WERI-Rb-1 (cell line): ENCODE results near the gene SBNO1.
"Not testable (repeated sequence)": the region's sequence is repeated elsewhere in the genome, so short reads cannot be mapped to it uniquely, and the experiment has no call there.

Experiments
- DNase-seq: peaks from one replicate; pipeline ENCODE4 v3.0.0-alpha.2; 2020
- H3K27ac ChIP-seq: fragments of 250-450 bp; sonication (Bioruptor Pico); 2 replicates; pipeline ENCODE4 v1.5.1; 2020; ENCODE audit warnings: mild to moderate bottlenecking, moderate library complexity
- H3K27me3 ChIP-seq: fragments of 250-450 bp; sonication (Bioruptor Pico); 2 replicates; pipeline ENCODE4 v1.5.1; 2021; ENCODE audit warnings: mild to moderate bottlenecking, low read depth, moderate library complexity; ENCODE audit not compliant: insufficient read depth, severe bottlenecking
- H3K36me3 ChIP-seq: fragments of 250-450 bp; sonication (Bioruptor Pico); 2 replicates; pipeline ENCODE4 v1.5.1; 2020; ENCODE audit warnings: mild to moderate bottlenecking, moderate library complexity
- H3K4me3 ChIP-seq: 2 replicates; pipeline ENCODE4 v1.5.1; 2011; ENCODE audit warnings: low read depth, mild to moderate bottlenecking, control low read depth, low read length
- H3K9me3 ChIP-seq: fragments of 250-450 bp; sonication (Bioruptor Pico); 2 replicates; pipeline ENCODE4 v1.5.1; 2021; ENCODE audit warnings: mild to moderate bottlenecking, moderate library complexity; ENCODE audit not compliant: severe bottlenecking
- TF ChIP-seq, protein P1 (sequence below): IDR thresholded peaks from 2 replicates; pipeline ENCODE4 v1.5.1; 2011; ENCODE audit warnings: low read depth, mild to moderate bottlenecking, control low read depth, inconsistent platforms, low read length

The SBNO1 gene

DNA sequence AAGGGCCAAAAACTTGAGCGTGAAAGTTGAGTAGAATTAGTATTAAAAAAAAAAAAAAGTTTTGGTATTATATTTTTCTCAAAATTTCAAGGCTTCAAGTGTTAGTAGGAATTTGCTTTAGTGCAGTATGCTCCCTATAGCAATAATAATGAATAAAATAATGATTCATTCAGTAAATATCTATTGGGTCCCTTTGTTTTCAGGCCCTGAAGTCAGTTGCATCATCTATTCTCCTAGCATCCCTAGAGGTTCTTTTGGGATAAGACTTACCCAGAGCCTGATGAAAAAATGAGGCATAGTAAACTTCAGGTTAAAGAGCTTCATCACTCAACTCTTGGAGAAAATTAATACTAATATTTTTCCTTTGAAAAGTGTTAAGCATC lies 20.3 kb upstream of the SBNO1 start:
- TF ChIP-seq, protein P1, sequence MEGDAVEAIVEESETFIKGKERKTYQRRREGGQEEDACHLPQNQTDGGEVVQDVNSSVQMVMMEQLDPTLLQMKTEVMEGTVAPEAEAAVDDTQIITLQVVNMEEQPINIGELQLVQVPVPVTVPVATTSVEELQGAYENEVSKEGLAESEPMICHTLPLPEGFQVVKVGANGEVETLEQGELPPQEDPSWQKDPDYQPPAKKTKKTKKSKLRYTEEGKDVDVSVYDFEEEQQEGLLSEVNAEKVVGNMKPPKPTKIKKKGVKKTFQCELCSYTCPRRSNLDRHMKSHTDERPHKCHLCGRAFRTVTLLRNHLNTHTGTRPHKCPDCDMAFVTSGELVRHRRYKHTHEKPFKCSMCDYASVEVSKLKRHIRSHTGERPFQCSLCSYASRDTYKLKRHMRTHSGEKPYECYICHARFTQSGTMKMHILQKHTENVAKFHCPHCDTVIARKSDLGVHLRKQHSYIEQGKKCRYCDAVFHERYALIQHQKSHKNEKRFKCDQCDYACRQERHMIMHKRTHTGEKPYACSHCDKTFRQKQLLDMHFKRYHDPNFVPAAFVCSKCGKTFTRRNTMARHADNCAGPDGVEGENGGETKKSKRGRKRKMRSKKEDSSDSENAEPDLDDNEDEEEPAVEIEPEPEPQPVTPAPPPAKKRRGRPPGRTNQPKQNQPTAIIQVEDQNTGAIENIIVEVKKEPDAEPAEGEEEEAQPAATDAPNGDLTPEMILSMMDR = no peak
- Histone ChIP-seq H3K4me3 (peak overlapping the region; percentile 74), H3K9me3 (no peaks in the 10 kb centered on the region), H3K36me3 (no peaks in the 10 kb centered on the region), H3K27me3 (no peaks in the 10 kb centered on the region), H3K27ac (peak overlapping the region; percentile 80; the same call in 1 of the 2 replicates)
- no peak for DNase-seq

DNA sequence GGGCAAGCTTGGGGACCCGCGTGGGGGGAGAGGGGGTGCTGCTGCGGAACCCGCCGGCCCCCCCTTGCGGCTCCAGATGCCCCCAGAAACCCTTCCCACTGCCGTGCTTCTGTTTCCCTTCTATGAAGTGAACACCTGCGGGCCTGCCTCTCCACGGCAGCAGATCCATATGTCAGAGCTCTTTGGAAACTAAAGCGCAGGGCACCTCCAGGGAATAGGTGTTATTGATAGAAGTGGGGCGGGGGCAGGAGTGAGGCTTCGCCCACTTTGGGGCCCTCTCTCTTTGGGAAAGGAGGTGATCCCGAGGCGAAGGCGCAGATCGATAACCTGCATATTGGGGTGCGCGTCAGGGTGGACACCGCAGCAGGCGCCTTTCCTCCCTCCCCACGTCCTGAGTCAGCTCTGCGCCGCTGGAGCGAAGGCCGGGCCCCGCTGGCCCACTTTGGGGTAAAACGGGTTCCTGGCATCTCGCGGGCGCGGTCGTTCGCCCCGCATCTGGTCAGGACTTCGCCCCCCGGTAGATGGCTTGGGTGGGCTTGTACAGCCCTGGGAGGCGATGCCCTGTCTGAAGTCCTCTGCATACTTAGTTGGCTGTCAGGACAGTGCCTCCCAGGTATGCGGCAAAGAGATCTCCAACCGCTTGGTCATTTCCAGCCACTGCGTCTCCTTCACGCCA lies 19.8 kb upstream of the SBNO1 start:
- no peaks in the 10 kb centered on the region for H3K36me3 ChIP-seq
- H3K4me3 ChIP-seq = peak overlapping the region; percentile 74
- TF ChIP-seq, protein P1 = no peak
- no peak for DNase-seq
- H3K9me3 ChIP-seq = no peaks in the 10 kb centered on the region
- no peaks in the 10 kb centered on the region for H3K27me3 ChIP-seq
- H3K27ac ChIP-seq = peak overlapping the region; percentile 80

DNA sequence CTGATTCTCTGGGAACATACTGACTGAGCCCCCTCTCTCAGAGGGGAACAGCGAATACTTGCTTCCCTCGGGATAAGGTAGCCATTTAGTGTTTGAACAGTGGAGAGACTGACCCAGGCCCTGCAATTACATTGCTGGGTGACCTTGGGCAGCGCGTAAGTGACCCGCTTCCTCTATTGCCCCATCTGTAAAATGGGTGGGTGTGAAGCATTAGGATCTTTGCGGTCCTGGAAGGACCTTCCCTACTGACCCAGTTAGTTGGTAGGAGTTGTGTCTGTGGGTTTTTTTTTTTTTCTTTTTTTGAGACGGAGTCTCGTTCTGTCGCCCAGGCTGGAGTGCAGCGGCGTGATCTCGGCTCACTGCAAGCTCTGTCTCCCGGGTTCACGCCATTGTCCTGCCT lies 18.0 kb upstream of the SBNO1 start:
- no peaks in the 10 kb centered on the region for H3K27me3 ChIP-seq
- H3K4me3 ChIP-seq = no peak overlapping the region
- no peaks in the 10 kb centered on the region for H3K9me3 ChIP-seq
- no peak overlapping the region for H3K27ac ChIP-seq
- H3K36me3 ChIP-seq = no peaks in the 10 kb centered on the region
- DNase-seq = no peak
- TF ChIP-seq, protein P1 = no peak

DNA sequence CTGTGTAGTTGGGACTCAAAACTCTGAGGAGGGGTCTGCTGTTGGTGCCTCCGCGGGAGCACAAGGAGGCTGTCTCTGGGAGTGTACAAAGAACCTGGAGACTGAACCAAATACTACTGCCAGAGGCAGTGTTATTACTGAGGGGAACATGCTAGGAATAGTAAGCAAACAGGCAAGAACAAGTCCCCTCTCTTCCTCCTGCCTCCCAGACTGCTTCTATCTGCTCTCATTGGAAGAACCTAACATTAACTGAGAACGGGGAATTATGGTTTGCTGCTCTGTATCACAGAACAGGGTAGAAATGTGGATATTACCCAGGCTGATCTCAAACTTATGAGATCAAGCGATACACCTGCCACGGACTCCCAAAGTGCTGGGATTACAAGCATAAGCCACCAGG lies 14.7 kb upstream of the SBNO1 start:
- DNase-seq = no peak
- Histone ChIP-seq H3K9me3 (no peaks in the 10 kb centered on the region), H3K27ac (no peak overlapping the region), H3K36me3 (no peaks in the 10 kb centered on the region), H3K27me3 (no peaks in the 10 kb centered on the region), H3K4me3 (no peak overlapping the region)
- TF ChIP-seq, protein P1 = no peak

DNA sequence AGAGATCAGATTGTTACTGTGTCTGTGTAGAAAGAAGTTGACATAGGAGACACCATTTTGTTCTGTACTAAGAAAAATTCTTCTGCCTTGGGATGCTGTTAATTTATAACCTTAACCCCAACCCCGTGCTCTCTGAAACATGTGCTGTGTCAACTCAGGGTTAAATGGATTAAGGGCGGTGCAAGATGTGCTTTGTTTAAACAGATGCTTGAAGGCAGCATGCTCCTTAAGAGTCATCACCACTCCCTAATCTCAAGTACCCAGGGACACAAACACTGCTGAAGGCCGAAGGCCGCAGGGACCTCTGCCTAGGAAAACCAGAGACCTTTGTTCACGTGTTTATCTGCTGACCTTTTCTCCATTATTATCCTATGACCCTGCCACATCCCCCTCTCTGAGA lies 7.8 kb upstream of the SBNO1 start:
- not testable (repeated sequence) for H3K4me3 ChIP-seq, H3K9me3 ChIP-seq, DNase-seq, H3K27me3 ChIP-seq, H3K36me3 ChIP-seq
- peak overlapping the region; percentile 3; the same call in 1 of the 2 replicates for H3K27ac ChIP-seq

DNA sequence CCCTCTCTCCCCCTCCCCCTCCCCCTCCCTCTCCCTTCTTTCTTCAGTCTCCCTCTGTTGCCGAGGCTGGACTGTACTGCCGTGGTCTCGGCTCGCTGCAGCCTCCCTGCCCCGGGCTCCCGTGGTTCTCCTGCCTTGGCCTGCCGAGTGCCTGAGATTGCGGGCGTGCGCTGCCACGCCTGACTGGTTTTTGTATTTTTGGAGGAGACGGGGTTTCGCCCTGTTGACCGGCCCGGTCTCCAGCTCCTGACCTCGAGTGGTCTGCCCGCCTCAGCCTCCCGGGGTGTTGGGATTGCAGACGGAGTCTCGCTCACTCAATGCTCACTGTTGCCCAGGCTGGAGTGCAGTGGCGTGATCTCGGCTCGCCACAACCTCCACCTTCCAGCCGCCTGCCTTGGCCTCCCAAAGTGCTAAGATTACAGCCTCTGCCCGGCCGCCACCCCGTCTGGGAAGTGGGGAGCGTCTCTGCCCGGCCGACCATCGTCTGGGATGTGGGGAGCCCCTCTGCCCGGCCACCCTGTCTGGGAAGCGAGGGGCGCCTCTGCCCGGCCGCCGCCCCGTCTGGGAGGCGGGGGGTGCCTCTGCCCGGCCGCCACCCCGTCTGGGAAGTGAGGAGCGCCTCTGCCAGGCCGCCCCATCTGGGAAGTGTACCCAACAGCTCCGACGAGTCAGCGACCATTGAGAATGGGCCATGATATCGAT lies 7.2 kb upstream of the SBNO1 start:
- DNase-seq, H3K9me3 ChIP-seq, H3K4me3 ChIP-seq, H3K27ac ChIP-seq, H3K27me3 ChIP-seq, H3K36me3 ChIP-seq: not testable (repeated sequence)

DNA sequence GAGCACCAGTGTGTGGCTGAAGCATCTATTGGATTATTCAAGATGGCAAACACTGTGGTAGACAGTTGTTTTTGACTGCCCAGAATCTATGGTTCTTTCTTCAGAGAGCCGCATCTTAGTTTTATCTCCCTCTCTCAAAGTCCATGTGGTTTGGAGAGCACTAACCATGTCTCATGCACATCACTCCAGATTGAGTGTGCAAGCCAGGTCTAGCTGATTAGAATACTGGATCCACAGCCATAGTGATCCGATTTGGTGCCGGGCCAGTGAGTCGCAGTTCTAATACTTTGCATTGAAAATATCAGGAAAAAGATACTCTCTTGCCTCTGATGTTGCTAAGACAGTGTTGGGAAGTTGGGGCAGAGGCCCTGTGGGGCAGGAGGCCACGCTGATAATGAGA lies 4.6 kb upstream of the SBNO1 start:
- TF ChIP-seq, protein P1 = no peak
- Histone ChIP-seq H3K9me3 (no peaks in the 10 kb centered on the region), H3K36me3 (peaks cover 4% of the 10 kb centered on the region), H3K27me3 (no peaks in the 10 kb centered on the region), H3K4me3 (no peak overlapping the region), H3K27ac (no peak overlapping the region)
- no peak for DNase-seq

DNA sequence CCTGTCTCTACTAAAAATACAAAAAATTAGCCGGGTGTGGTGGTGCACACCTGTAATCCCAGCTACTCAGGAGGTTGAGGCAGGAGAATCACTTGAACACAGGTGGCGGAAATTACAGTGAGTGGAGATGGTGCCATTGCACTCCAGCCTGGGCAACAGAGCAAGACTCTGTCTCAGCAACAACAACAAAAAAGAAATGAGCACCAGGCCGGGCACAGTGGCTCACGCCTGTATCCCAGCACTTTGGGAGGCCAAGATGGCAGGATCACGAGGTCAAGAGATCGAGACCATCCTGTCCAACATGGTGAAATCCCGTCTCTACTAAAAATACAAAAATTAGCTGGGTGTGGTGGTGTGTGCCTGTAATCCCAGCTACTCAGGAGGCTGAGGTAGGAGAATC lies 3.8 kb upstream of the SBNO1 start:
- not testable (repeated sequence) for H3K9me3 ChIP-seq, H3K36me3 ChIP-seq, DNase-seq, H3K27me3 ChIP-seq, H3K4me3 ChIP-seq, H3K27ac ChIP-seq
